Hepatocyte (in vitro differentiated cells): Measurements from ENCODE around the gene OAF.

Experiments
- EZH2 ChIP-seq: fragments of 200-600 bp; sonication (generic); IDR thresholded peaks from 2 replicates; pipeline ENCODE4 v1.6.1; 2016; ENCODE audit warnings: antibody characterized with exemption, mild to moderate bottlenecking, borderline replicate concordance
- EZH2phosphoT487 ChIP-seq: fragments of 200-600 bp; sonication (generic); IDR thresholded peaks from one replicate; pipeline ENCODE4 v1.6.1; 2018; ENCODE audit warnings: antibody characterized with exemption, mild to moderate bottlenecking, low read depth, moderate library complexity; ENCODE audit not compliant: unreplicated experiment, severe bottlenecking
- TF ChIP-seq, protein P1 (sequence below): fragments of 200-600 bp; sonication (generic); IDR thresholded peaks from 2 replicates; pipeline ENCODE4 v1.5.1; 2016; ENCODE audit warnings: antibody characterized with exemption, mild to moderate bottlenecking; ENCODE audit not compliant: poor library complexity

DNA sequence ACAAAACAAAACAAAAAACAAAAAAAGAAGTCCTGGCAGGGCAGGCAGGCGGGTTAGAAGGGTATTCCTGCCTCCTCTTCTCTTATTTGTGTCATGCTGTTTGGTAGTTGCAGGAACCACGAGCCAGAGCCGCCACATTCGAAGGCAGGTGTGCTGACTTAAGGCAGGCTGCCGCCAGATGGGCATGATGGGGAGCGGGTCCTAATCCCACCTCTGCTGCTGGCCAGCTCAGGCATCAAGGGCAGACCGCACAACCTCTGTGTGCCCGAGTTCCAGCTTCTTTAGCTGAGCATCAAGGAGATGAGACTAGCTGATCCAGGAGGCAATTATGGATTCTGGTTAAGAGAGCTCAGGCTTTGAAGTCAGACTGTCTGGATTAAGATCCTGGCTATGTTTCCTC, 12.1 kb downstream of the OAF start:
- TF ChIP-seq, protein P1, sequence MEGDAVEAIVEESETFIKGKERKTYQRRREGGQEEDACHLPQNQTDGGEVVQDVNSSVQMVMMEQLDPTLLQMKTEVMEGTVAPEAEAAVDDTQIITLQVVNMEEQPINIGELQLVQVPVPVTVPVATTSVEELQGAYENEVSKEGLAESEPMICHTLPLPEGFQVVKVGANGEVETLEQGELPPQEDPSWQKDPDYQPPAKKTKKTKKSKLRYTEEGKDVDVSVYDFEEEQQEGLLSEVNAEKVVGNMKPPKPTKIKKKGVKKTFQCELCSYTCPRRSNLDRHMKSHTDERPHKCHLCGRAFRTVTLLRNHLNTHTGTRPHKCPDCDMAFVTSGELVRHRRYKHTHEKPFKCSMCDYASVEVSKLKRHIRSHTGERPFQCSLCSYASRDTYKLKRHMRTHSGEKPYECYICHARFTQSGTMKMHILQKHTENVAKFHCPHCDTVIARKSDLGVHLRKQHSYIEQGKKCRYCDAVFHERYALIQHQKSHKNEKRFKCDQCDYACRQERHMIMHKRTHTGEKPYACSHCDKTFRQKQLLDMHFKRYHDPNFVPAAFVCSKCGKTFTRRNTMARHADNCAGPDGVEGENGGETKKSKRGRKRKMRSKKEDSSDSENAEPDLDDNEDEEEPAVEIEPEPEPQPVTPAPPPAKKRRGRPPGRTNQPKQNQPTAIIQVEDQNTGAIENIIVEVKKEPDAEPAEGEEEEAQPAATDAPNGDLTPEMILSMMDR, result no peak
- TF ChIP-seq EZH2, result no peak
- TF ChIP-seq EZH2phosphoT487, result no peak
